ENCODE data around the gene TXLNA. TPM values are rescaled to one million over a fixed set of nuclear protein-coding genes. Genes with fewer than 3 reads are reported as not detected.
"Not testable (repeated sequence)": the region's sequence is repeated elsewhere in the genome, so short reads cannot be mapped to it uniquely, and the experiment has no call there.

Gene TXLNA
- total RNA-seq, 4 donors from 2014 or later = 50.0 to 72.0 (median 56.3) TPM

DNA sequence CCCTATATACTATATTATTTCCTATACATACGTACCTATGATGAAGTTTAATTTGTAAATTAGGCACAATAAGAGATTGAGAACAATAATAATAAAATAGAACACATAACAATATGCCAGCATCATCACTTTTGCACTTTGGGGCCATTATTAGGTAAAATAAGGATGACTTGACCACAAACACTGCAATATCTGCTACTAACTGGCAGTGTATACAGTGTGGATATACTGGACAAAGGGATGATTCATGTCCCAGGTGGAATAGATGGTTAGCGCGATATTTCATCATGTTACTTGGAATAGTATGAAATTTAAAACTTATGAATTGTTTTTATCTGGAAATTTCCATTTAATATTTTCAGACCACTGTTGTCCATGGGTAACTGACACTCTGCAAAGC lies 35.4 kb upstream of the TXLNA start:
- TF ChIP-seq POLR2A (IDR thresholded peaks at IDR 0.05) (no peak), EP300 (IDR thresholded peaks at IDR 0.05) (no peak), POLR2AphosphoS5 (IDR thresholded peaks at IDR 0.05) (no peak)
- TF ChIP-seq, protein P1, sequence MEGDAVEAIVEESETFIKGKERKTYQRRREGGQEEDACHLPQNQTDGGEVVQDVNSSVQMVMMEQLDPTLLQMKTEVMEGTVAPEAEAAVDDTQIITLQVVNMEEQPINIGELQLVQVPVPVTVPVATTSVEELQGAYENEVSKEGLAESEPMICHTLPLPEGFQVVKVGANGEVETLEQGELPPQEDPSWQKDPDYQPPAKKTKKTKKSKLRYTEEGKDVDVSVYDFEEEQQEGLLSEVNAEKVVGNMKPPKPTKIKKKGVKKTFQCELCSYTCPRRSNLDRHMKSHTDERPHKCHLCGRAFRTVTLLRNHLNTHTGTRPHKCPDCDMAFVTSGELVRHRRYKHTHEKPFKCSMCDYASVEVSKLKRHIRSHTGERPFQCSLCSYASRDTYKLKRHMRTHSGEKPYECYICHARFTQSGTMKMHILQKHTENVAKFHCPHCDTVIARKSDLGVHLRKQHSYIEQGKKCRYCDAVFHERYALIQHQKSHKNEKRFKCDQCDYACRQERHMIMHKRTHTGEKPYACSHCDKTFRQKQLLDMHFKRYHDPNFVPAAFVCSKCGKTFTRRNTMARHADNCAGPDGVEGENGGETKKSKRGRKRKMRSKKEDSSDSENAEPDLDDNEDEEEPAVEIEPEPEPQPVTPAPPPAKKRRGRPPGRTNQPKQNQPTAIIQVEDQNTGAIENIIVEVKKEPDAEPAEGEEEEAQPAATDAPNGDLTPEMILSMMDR (IDR thresholded peaks at IDR 0.05) = no peak
- WGBS = 88% methylated on average over 3 of the region's 3 CpGs
- H3K27me3 ChIP-seq = no peaks in the 10 kb centered on the region
- H3K27ac ChIP-seq = no peak overlapping the region
- no peaks in the 10 kb centered on the region for H3K9me3 ChIP-seq
- H3K36me3 ChIP-seq = peaks cover 6% of the 10 kb centered on the region
- peaks cover 19% of the 10 kb centered on the region for H3K4me1 ChIP-seq
- DNase-seq (ENCODE audit: low spot score in 2 of 2) = no peak
- no peak overlapping the region for H3K4me3 ChIP-seq

GRCh38 chr1:32147799-32148198 lies 31.7 kb upstream of the TXLNA start:
- not testable (repeated sequence) for H3K4me3 ChIP-seq; H3K9me3 ChIP-seq; H3K27ac ChIP-seq; DNase-seq (ENCODE audit: low spot score in 2 of 2); H3K36me3 ChIP-seq; H3K27me3 ChIP-seq
- H3K4me1 ChIP-seq = peaks cover 15% of the 10 kb centered on the region
- WGBS = 96% methylated on average over 5 of the region's 5 CpGs

DNA sequence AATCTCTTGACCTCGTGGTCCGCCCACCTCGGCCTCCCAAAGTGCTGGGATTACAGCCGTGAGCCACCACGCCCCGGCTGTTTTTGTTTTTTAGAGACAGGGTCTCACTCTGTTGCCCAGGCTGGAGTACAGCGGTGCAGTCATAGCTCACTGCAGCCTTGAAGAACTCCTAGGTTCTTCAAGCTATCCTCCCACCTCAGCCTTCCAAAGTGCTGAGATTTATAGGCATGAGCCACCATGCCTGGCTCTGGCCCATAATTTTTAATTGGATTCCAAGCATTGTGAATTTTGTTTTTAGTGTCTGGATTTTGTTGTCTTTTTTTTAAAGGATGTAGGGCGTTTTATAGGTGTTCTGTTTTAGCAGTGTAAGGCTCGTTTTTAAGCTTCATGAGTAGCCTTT lies 28.6 kb upstream of the TXLNA start:
- H3K4me1 ChIP-seq = peaks cover 10% of the 10 kb centered on the region
- H3K9me3 ChIP-seq = no peaks in the 10 kb centered on the region
- DNase-seq (ENCODE audit: low spot score in 2 of 2) = no peak
- WGBS = 81% methylated on average over 9 of the region's 9 CpGs
- no peaks in the 10 kb centered on the region for H3K27me3 ChIP-seq
- H3K36me3 ChIP-seq = peaks cover 17% of the 10 kb centered on the region
- TF ChIP-seq POLR2A (IDR thresholded peaks at IDR 0.05) (no peak), POLR2AphosphoS5 (IDR thresholded peaks at IDR 0.05) (no peak), EP300 (IDR thresholded peaks at IDR 0.05) (no peak)
- TF ChIP-seq, protein P1 (IDR thresholded peaks at IDR 0.05) = no peak
- no peak overlapping the region for H3K27ac ChIP-seq
- H3K4me3 ChIP-seq = no peak overlapping the region

DNA sequence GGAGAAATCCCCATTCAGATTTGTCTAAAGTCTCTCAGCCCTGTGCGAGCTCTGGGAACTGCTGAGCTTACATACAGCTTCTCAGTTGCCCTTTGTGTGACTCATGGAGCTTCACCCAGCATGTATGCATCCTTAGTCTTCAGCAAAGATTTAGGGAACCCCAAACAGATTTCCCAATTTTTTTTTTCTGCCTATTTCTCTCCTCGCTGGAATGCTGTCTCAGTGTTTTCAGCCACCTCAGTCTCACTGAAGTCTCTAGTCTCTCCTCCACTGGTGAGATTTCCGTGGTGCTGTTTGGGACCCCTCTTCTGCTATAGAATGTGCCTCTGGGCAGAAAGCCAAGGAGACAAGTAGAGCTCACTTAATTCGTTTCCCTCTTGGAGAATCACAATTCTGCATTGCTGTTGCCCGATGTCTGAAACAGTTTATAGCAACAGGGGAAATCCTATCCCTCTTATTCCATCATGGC lies 28.1 kb upstream of the TXLNA start:
- no peaks in the 10 kb centered on the region for H3K27me3 ChIP-seq
- peaks cover 10% of the 10 kb centered on the region for H3K4me1 ChIP-seq
- H3K4me3 ChIP-seq = no peak overlapping the region
- no peaks in the 10 kb centered on the region for H3K9me3 ChIP-seq
- 60% methylated on average over 5 of the region's 5 CpGs for WGBS
- no peak overlapping the region for H3K27ac ChIP-seq
- no peak for DNase-seq (ENCODE audit: low spot score in 2 of 2)
- TF ChIP-seq EP300 (IDR thresholded peaks at IDR 0.05) = no peak
- TF ChIP-seq POLR2A (IDR thresholded peaks at IDR 0.05) = no peak
- no peak for TF ChIP-seq POLR2AphosphoS5 (IDR thresholded peaks at IDR 0.05)
- TF ChIP-seq, protein P1 (IDR thresholded peaks at IDR 0.05) = no peak
- peaks cover 22% of the 10 kb centered on the region for H3K36me3 ChIP-seq

DNA sequence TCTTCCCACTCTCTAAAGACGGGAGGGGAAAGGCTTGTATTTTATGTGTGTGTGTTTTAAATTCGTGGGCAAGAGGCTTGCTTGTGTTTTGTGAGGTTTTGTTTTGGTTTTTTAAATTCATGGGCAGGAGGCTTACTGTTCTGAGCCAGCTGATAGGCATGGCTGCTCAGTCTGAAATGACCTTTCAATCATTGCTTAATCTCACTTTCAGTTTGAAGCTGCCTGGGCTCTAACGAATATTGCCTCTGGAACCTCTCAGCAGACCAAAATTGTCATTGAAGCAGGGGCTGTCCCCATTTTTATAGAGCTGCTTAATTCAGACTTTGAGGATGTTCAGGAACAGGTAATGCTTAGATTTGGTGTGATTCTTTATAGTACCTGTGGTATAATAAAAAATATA lies 20.3 kb upstream of the TXLNA start:
- WGBS = 79% methylated on average over 3 of the region's 3 CpGs

More for the DNA sequence above, 20.3 kb upstream of the TXLNA start:
- Histone ChIP-seq H3K27ac (no peak overlapping the region), H3K27me3 (no peaks in the 10 kb centered on the region), H3K4me3 (no peak overlapping the region), H3K9me3 (no peaks in the 10 kb centered on the region), H3K4me1 (no peaks in the 10 kb centered on the region), H3K36me3 (peaks cover 89% of the 10 kb centered on the region)
- DNase-seq (ENCODE audit: low spot score in 2 of 2) = no peak
- no peak for TF ChIP-seq POLR2AphosphoS5 (IDR thresholded peaks at IDR 0.05)
- no peak for TF ChIP-seq EP300 (IDR thresholded peaks at IDR 0.05)
- no peak for TF ChIP-seq POLR2A (IDR thresholded peaks at IDR 0.05)
- TF ChIP-seq, protein P1 (IDR thresholded peaks at IDR 0.05) = no peak
